Measurements from ENCODE around the gene NOTCH2.

NOTCH2 gene

GRCh38 chr1:119878171-119878570, 191.3 kb downstream of the NOTCH2 start:
- TF ChIP-seq CTCF (IDR thresholded peaks at IDR 0.05; ENCODE audit: insufficient read depth, missing control alignments): no peak

GRCh38 chr1:119874186-119874585, 195.3 kb downstream of the NOTCH2 start:
- TF ChIP-seq CTCF (IDR thresholded peaks at IDR 0.05; ENCODE audit: insufficient read depth, missing control alignments): no peak
- FAIRE-seq: no peak
- no peak for DNase-seq (ENCODE audit: insufficient read length, low spot score)

More at GRCh38 chr1:119878171-119878570, 191.3 kb downstream of the NOTCH2 start:
- FAIRE-seq (no peak), DNase-seq (ENCODE audit: insufficient read length, low spot score) (no peak)

- FAIRE-seq (no peak), DNase-seq (ENCODE audit: insufficient read length, low spot score) (no peak)
- no peak for TF ChIP-seq CTCF (IDR thresholded peaks at IDR 0.05; ENCODE audit: insufficient read depth, missing control alignments)
Observed at GRCh38 chr1:119873135-119874015, 196.1 kb downstream of the NOTCH2 start.

GRCh38 chr1:119871881-119872280, 197.6 kb downstream of the NOTCH2 start:
- TF ChIP-seq CTCF (IDR thresholded peaks at IDR 0.05; ENCODE audit: insufficient read depth, missing control alignments): no peak
- no peak for DNase-seq (ENCODE audit: insufficient read length, low spot score)
- FAIRE-seq: no peak

- TF ChIP-seq CTCF (IDR thresholded peaks at IDR 0.05; ENCODE audit: insufficient read depth, missing control alignments): peak; percentile 95
- FAIRE-seq: no peak
Observed at GRCh38 chr1:119870917-119871596, 198.4 kb downstream of the NOTCH2 start.

GRCh38 chr1:119869995-119870394, 199.5 kb downstream of the NOTCH2 start:
- no peak for TF ChIP-seq CTCF (IDR thresholded peaks at IDR 0.05; ENCODE audit: insufficient read depth, missing control alignments)
- FAIRE-seq: no peak
- no peak for DNase-seq (ENCODE audit: insufficient read length, low spot score)

More at GRCh38 chr1:119870917-119871596, 198.4 kb downstream of the NOTCH2 start:
- peak; percentile 28 for DNase-seq (ENCODE audit: insufficient read length, low spot score)

All from D721Med (cell line).